OCI-LY1 (cell line): ENCODE measurements around the gene PILRA.
"Not testable (repeated sequence)": the region's sequence is repeated elsewhere in the genome, so short reads cannot be mapped to it uniquely, and the experiment has no call there.

ENCODE experiments used
- H2AFZ ChIP-seq: fragments of 200-600 bp; sonication (generic), shearing (Covaris generic); 2 replicates; pipeline ENCODE4 v1.6.0; 2014; ENCODE audit warnings: antibody characterized with exemption, mild to moderate bottlenecking, low read length
- H3F3A ChIP-seq: fragments of 200-600 bp; sonication (generic), shearing (Covaris generic); 2 replicates; pipeline ENCODE4 v1.6.0; 2014; ENCODE audit warnings: mild to moderate bottlenecking, antibody characterized with exemption, low read length, moderate library complexity; ENCODE audit not compliant: insufficient read depth
- H3K27ac ChIP-seq: fragments of 200-600 bp; sonication (generic); 2 replicates; pipeline ENCODE4 v1.5.1; 2014; ENCODE audit warnings: low read length, mixed run types, mild to moderate bottlenecking, low read depth; ENCODE audit not compliant: poor library complexity, severe bottlenecking
- H3K27me3 ChIP-seq: fragments of 200-600 bp; sonication (generic); 2 replicates; pipeline ENCODE4 v1.6.0; 2014; ENCODE audit warnings: antibody characterized with exemption, mild to moderate bottlenecking, low read length, moderate library complexity; ENCODE audit not compliant: insufficient read depth
- H3K36me3 ChIP-seq: fragments of 200-600 bp; sonication (generic); 2 replicates; pipeline ENCODE4 v1.6.1; 2014; ENCODE audit warnings: mild to moderate bottlenecking, antibody characterized with exemption, low read length, moderate library complexity, mixed read lengths; ENCODE audit not compliant: insufficient read depth
- H3K4me1 ChIP-seq: fragments of 200-600 bp; sonication (generic); 2 replicates; pipeline ENCODE4 v1.5.1; 2014; ENCODE audit warnings: mild to moderate bottlenecking, low read length, moderate library complexity; ENCODE audit not compliant: insufficient read depth, severe bottlenecking
- H3K4me2 ChIP-seq: fragments of 200-600 bp; sonication (generic), shearing (Covaris generic); 2 replicates; pipeline ENCODE4 v1.6.1; 2014; ENCODE audit warnings: low read length
- H3K4me3 ChIP-seq: fragments of 200-600 bp; sonication (generic); 2 replicates; pipeline ENCODE4 v1.5.1; 2014; ENCODE audit warnings: low read length, low read depth, mild to moderate bottlenecking, mixed read lengths; ENCODE audit not compliant: poor library complexity, severe bottlenecking
- H3K79me2 ChIP-seq: fragments of 200-600 bp; shearing (Covaris generic); 2 replicates; pipeline ENCODE4 v1.6.1; 2016; ENCODE audit warnings: mixed run types, low read length, mixed read lengths; ENCODE audit not compliant: insufficient read depth
- H3K9ac ChIP-seq: fragments of 200-600 bp; sonication (generic), shearing (Covaris generic); 2 replicates; pipeline ENCODE4 v1.6.1; 2014; ENCODE audit warnings: mild to moderate bottlenecking, low read length, mixed read lengths
- H3K9me2 ChIP-seq: fragments of 200-600 bp; sonication (generic), shearing (Covaris generic); 2 replicates; pipeline ENCODE4 v1.6.1; 2014; ENCODE audit warnings: low read depth, mild to moderate bottlenecking, low read length, mixed read lengths
- H3K9me3 ChIP-seq: fragments of 200-600 bp; shearing (Covaris generic); 2 replicates; pipeline ENCODE4 v1.6.1; 2014; ENCODE audit warnings: low read length, mixed read lengths
- H4K20me1 ChIP-seq: fragments of 200-600 bp; sonication (generic), shearing (Covaris generic); 2 replicates; pipeline ENCODE4 v1.6.0; 2016; ENCODE audit warnings: mild to moderate bottlenecking, low read length; ENCODE audit not compliant: insufficient read depth
- EZH2 ChIP-seq: fragments of 200-600 bp; sonication (generic), shearing (Covaris generic); IDR thresholded peaks from 2 replicates; pipeline ENCODE4 v1.8.0; 2017; ENCODE audit warnings: borderline replicate concordance, mixed run types, mild to moderate bottlenecking, antibody characterized with exemption, low read length, moderate library complexity, mixed read lengths
- TF ChIP-seq, protein P1 (sequence below): fragments of 200-600 bp; sonication (generic), shearing (Covaris generic); IDR thresholded peaks from 2 replicates; pipeline ENCODE4 v1.5.1; 2017; ENCODE audit warnings: mild to moderate bottlenecking, antibody characterized with exemption, low read length, moderate library complexity, mixed read lengths

PILRA gene

DNA sequence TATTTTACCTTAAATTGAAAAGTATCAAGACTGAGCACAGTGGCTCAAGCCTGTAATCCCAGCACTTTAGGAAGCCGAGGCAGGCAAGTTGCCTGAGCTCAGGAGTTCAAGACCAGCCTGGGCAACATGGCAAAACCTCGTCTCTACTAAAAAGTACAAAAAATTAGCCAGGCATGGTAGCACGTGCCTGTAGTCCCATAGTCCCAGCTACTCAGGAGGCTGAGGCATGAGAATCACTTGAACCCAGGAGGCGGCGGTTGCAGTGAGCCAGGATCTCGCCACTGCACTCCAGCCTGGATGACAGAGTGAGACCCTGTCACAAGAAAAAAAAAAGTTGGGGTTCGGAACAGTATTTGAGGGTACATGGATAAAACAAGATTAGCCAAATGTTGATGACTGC, 66.0 kb downstream of the PILRA start:
- H3K9ac ChIP-seq, H3K9me3 ChIP-seq, H3K79me2 ChIP-seq, H3K4me2 ChIP-seq, H3K9me2 ChIP-seq, H3K27ac ChIP-seq, H4K20me1 ChIP-seq, H3K4me3 ChIP-seq, H3F3A ChIP-seq, H2AFZ ChIP-seq, H3K27me3 ChIP-seq: not testable (repeated sequence)
- peaks cover 16% of the 10 kb centered on the region for H3K36me3 ChIP-seq
- peaks cover 19% of the 10 kb centered on the region for H3K4me1 ChIP-seq

DNA sequence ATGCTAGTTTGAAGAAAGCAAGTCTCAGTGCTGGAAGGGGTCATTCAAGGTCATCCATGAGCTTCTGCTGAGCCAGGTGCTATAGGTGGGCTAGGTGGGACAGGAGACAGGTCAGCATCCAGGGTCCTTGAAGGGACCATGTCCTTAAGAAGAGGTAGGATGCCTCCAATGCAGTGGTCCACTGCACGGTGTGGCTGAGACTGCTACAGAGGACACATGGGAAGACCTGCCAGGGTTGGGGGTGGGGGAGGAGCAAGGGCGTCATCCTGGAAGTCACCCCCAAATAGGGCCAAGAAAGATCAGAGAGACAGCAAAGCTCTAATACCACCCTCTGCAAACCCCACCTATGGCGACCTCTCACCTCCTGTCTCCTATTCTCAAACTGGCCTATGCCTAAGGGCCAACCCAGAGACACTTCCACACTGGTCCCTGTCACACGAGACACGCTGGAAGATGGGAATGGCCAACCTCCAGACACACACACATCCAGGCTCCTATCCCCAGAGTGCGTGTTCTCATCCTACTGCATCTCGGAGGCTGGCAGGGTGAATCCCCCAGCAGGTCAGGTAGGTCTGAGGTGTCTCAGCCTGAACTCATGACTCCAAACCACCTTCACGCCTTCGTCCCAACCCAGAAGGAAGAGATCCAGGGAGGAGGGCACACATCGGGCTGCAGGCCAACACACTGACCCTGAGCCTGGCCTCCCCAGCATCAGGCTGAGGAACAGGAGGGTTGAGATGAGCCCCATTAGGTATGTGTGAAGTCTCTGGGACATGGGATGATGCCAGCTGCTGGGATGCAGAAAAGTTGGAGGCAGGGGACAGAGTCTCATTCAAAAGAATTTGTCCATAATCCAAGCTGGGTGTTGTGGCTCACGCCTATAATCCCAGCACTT, 68.6 kb downstream of the PILRA start:
- Histone ChIP-seq H4K20me1 (no peaks in the 10 kb centered on the region), H3F3A (no peaks in the 10 kb centered on the region), H3K36me3 (no peaks in the 10 kb centered on the region), H3K79me2 (no peaks in the 10 kb centered on the region), H2AFZ (no peak overlapping the region), H3K27ac (no peak overlapping the region), H3K4me2 (no peak overlapping the region), H3K4me1 (peaks cover 3% of the 10 kb centered on the region), H3K27me3 (no peaks in the 10 kb centered on the region), H3K9me3 (no peaks in the 10 kb centered on the region), H3K4me3 (no peak overlapping the region), H3K9me2 (no peaks in the 10 kb centered on the region), H3K9ac (no peak overlapping the region)
- TF ChIP-seq, protein P1, sequence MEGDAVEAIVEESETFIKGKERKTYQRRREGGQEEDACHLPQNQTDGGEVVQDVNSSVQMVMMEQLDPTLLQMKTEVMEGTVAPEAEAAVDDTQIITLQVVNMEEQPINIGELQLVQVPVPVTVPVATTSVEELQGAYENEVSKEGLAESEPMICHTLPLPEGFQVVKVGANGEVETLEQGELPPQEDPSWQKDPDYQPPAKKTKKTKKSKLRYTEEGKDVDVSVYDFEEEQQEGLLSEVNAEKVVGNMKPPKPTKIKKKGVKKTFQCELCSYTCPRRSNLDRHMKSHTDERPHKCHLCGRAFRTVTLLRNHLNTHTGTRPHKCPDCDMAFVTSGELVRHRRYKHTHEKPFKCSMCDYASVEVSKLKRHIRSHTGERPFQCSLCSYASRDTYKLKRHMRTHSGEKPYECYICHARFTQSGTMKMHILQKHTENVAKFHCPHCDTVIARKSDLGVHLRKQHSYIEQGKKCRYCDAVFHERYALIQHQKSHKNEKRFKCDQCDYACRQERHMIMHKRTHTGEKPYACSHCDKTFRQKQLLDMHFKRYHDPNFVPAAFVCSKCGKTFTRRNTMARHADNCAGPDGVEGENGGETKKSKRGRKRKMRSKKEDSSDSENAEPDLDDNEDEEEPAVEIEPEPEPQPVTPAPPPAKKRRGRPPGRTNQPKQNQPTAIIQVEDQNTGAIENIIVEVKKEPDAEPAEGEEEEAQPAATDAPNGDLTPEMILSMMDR, result no peak
- no peak for TF ChIP-seq EZH2

DNA sequence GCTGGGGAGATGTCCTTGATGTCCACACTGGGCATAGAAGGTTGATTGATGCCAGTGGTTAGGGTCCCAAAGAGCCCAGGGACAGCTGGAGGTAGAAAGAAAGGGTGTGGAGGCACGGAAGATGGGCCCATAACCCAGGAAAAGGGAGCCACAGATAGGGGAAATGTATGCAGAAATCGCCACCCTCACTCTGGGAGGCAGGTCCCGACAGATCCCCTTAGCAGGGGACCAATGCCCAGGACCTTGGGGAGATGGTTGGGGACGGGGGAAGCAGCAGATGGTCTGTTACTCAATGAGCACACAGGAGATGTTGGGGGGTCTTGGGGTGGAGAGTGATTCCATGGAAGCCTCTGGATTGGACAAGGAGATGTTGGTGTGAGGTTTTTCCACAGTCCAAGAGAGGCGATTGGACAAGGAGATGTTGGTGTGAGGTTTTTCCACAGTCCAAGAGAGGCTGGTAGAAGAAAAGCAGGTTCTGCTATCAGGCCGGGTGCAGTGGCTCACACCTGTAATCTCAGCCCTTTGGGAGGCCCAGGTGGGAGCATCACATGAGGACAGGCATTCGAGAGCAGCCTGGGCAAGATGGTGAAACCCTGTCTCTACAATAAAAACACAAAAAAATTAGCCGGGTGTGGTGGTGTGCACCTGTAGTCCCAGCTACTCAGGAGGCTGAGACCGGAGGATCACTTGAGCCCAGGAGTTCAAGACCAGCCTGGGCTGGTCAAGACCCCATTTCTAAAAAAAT, 70.0 kb downstream of the PILRA start:
- no peak overlapping the region for H3K27ac ChIP-seq
- H3K9ac ChIP-seq, result no peak overlapping the region
- no peaks in the 10 kb centered on the region for H4K20me1 ChIP-seq
- H3K36me3 ChIP-seq, result no peaks in the 10 kb centered on the region
- no peaks in the 10 kb centered on the region for H3K9me2 ChIP-seq
- TF ChIP-seq, protein P1, result no peak
- no peak for TF ChIP-seq EZH2
- no peaks in the 10 kb centered on the region for H3K9me3 ChIP-seq
- H3F3A ChIP-seq, result no peaks in the 10 kb centered on the region
- H3K4me1 ChIP-seq, result no peaks in the 10 kb centered on the region
- no peaks in the 10 kb centered on the region for H3K79me2 ChIP-seq
- no peak overlapping the region for H2AFZ ChIP-seq
- H3K27me3 ChIP-seq, result no peaks in the 10 kb centered on the region
- H3K4me2 ChIP-seq, result no peak overlapping the region
- H3K4me3 ChIP-seq, result no peak overlapping the region
